ENCODE measurements around the gene CRADD.
"Not testable (repeated sequence)": the region's sequence is repeated elsewhere in the genome, so short reads cannot be mapped to it uniquely, and the experiment has no call there.

CRADD gene

DNA sequence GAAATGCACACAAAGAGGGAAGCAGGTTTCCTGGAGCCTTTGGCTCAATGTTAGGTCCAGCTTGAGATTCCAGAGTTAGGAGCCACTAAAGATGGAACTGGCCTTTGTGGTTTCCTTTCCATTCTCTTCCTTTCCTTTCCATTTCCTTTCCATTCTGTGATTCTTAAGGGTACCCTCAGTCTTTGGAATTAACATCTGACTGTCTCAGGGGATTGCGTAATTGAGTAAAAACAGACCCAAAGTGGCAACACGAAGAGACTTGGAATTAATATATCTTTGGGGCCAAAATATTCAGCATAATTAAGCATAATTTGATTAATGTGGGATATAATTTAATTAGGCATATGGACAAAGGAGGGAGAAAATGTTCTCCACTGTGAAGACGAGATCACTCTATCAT is 205.6 kb downstream of the CRADD start:
- DNase-seq, result no peak

DNA sequence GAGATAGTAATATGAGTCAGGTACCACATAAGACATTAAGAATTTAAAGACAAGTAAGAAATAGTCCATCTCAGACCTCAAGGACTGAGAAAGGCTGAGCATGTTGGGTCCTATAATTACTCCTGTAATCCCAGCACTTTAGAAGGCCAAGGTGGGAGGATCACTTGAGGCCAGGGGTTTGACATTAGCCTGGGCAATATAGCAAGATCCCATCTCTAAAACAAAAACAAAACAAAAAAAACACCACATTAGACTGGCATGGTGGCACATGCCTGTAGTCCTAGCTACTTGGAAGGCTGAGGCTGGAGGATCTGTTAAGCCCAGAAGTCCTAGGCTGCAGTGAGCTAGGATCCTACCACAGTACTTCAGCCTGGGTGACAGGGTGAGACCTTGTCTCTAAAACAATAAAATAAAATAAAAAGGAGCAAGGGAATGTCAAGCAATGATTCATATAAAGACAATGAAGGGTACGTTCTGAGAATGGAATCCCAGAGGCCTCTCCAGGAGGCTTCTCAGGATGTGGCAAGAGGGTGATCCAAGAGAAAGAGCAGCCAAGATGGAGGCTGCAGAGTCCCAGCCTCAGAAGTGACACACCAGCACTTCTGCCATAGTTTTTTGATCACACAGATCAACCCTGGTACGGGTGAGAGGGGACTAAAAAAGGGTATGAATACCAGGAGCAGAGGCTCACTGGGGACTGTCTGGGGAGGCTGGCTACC is 206.4 kb downstream of the CRADD start:
- DNase-seq, result no peak

- no peak for DNase-seq
Observed at GRCh38 chr12:93884794-93885460, 207.8 kb downstream of the CRADD start.

DNA sequence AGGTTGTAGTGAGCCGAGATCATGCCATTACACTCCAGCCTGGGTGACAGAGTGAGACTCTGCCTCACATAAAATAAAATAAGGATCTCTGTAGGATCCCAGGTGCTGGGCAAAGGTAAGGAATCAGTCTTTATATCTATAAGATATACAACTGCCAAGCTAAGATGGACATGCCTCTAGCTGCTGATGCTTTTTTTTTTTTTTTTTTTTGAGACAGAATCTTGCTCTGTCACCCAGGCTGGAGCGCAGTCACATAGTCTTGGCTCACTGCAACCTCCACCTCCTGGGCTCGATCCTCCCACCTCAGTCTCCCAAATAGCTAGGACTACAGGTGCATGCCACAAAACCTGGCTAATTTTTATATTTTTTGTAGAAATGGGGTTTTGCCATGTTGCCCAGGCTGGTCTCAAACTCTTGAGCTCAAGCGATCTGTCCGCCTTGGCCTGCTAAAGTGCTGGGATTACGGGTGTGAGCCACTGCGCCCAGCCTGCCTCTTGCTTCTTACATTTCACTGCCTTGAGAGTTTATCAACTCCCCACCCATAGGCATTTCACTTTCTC is 208.9 kb downstream of the CRADD start:
- DNase-seq, result not testable (repeated sequence)

GRCh38 chr12:93886533-93887511 is 209.6 kb downstream of the CRADD start:
- DNase-seq, result no peak

GRCh38 chr12:93888964-93889363 is 211.8 kb downstream of the CRADD start:
- no peak for DNase-seq

DNA sequence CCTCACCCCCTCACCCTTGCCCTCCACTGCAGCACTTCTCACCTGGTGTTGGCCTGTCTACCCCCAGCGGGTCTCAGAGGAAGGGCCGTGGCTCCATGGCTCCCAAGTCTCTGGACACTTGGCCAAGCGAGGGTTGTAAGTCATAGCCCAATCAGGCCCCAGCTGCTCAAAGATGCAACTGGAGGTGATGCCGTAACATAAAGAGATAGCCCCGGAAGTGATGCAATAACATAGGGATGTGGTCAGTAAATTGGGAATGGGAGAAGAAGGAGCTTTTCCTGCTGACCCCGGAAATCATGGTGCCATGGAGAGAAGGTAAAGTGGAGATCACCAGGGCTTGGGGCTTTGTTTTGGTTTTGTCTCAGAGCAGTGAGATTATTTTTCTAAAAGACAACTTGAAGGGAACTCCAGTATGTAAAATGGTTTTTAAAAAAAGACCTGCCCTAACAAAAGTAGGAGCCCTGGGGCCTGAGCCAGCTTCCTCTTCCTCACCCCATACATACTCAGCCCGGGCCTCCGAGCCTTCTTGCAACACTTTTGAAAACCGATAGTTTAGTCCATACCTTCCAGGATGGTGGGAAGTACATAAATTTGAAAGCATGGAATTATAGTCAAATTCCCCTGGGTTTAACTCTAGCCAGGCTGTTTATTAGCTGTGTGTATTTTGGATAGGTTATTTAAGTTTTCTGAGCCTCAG is 212.5 kb downstream of the CRADD start:
- peak; percentile 66 for DNase-seq

- DNase-seq, result no peak
Observed at GRCh38 chr12:93892423-93893268, 215.5 kb downstream of the CRADD start.

DNA sequence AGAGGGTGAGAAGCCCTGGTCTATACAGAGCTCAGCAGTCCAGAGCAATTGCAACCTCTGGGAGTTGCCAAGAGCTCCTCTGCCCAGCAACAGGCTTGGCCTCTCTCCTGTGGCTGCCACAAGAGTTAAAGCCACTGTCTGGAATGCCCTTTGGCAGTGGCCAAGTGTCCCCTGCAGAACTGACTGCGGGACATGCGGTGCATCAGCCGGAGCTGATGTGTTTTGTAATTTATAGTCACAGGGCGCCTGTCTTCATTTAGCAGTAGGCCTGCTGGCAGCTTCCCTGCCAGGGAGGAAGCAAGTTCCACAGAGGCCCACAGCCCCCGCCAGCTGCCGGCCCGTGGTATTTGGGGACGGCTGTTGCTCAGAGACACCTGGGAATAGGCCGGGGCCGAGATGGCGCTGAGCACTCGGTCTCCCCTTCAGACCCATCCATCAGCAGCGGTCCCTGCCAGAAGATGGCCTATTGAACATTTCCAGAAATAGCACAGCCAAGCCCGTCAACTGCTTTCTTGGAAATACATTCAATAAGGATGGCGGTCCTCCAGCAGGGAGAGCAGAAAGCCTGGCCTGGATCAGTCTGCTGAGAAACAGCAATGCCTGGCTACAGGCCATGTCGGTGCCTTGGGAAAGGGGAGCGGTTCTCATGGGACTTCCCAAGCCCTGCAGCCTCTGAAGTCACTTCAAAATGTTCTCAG is 217.4 kb downstream of the CRADD start:
- peak; percentile 21 for DNase-seq

- no peak for DNase-seq
Observed at GRCh38 chr12:93895089-93895445, 217.9 kb downstream of the CRADD start.

GRCh38 chr12:93896427-93896826 is 219.3 kb downstream of the CRADD start:
- DNase-seq, result no peak

DNA sequence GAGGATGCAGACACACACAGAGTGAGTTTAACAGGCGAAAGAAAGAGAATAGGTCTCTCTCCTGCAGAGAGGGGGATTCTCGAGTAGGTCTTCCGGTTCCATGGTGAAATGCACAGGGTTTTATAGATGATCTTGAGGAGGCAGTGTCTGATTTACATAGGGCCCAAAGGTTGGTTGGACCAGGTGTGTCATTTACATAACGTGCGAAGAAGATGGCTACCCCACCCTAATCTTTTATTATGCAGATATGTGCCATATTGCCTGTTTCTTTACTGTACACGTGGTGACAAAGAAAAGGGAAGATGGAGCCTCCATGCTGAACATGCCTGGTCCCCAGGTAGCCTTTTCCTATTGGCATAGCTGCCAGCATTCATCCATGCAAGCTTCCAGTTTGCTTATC is 219.8 kb downstream of the CRADD start:
- no peak for DNase-seq

GRCh38 chr12:93901739-93902138 is 224.6 kb downstream of the CRADD start:
- no peak for DNase-seq

DNA sequence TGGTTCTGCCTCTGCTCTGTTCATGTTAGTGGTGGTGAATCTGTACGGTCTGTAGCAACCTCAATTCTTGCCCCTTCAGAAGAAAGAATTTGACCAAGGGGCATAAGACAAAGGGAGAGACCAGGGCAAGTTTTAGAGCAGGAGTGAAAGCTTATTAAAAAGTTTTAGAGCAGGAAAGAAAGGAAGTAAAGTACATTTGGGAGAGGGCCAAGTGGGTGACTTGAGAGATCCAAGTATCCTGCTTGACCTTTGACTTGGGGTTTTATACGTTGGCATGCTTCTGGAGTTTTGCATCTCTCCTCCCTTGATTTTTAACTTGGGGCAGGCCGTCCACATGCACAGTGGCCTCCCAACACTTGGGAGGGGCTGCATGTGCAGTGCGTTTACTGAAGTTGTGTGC is 225.0 kb downstream of the CRADD start:
- no peak for DNase-seq

DNA sequence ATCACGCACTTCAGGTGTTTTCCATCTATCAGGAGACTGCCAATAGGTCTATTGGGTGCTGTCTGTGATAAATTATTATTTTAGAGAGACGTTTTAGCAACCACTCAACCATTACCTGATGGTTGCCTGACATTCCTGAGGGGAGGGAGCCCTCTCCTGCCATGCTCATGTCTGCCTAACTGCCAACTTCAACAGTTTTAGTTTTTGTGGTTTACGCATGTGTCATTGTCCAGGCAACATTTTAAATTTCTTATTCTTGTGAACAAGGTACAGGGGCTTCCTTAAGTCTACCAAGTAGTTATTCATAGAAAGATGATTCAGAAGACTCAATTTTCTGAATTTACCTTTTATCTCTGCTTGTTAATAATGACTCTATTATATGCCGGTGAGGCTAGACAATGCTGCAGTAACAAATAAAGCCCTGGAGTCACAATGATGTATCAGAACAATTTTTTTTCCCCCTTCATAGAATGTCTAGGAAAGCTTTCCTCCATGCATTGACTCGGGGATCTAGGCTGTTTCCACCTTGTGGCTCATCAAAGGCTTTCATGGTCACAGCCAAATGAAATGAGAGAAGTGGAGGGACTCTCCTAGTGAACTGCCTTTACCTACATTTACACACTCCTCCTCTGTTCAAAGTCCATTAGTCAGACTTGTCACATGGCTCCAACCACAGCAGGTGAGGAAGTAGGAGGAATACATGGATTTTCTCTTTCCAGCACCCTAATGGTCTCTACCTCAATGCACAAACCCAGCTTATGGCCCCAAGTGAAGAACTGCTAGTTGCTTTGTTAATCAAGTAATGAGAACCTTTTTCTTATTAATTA is 225.8 kb downstream of the CRADD start:
- no peak for DNase-seq

DNA sequence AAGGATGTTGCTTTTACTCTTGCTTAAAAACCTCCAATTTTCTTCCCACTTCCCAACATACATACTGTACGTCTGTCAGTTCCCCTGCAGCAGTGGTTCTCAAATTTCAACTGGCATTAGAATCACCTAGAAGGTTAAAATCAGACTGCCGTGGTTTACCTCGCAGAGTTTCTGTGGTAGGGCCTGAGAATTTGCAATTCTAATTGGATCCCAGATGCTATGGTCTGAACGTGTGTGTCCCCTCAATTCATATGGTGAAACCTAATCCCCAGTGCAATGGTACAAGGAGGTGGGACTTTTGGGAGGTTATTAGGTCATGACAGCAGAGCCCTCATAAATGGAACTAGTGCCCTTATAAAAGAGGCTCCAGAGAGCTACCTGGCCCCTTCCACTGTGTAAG is 226.9 kb downstream of the CRADD start:
- no peak for DNase-seq

DNA sequence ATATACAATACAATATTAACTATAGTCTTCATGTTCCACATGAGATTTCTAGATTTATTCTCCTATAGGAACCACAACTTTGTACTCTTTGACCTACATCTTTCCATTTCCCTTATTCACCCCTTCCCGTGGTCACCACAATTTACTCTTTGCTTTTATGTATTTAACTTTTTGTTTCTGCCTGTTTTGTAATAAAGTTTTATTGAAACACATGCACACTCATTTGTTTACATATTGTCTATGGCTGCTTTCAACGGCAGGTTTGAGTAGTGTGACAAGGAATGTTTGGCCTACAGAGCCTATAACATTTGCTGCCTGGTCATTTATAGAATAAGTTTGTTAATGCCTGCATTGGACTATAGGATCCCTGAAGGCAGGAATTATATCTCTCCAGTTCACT is 231.1 kb downstream of the CRADD start:
- no peak for DNase-seq

DNA sequence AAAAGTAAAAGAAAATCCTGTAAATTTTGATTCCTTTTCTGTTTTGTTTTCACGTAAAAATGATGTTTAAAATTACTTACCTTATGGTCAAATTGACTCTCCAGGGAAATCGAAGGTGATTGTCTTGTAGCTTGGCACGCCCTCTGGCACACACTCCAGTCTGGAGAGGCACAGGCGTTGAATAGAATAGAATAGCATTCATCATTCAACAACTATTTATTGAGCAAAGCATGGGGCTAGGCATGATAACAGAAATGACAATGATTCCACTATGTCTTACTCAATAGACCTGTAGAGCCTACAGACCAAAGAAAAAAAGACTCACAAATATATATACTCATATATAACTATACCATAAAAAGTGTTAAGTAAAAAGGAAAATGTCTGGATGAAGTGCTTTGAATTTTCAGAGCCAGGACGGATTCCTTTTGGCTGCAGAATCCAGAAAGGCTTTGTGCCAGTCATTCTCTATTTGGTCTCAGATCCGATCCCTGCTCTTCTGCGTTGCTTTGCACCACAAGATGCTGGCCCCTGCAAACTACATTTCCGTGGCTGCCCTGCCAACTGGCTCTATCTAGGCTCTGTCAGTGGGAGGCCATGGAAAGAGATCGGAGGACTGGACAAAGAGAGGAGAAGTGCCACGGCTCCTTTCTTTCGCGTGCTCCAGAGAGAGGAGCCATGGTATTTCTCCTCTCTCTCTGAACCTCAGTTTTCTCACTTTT is 231.8 kb downstream of the CRADD start:
- no peak for DNase-seq

GRCh38 chr12:93911396-93911795 is 234.2 kb downstream of the CRADD start:
- no peak for DNase-seq
